Natural killer cell (primary cell): Measurements from ENCODE around the gene KRTAP5-5. TPM values are rescaled to one million over a fixed set of nuclear protein-coding genes. Genes with fewer than 3 reads are reported as not detected.
"Not testable (repeated sequence)": the region's sequence is repeated elsewhere in the genome, so short reads cannot be mapped to it uniquely, and the experiment has no call there.

ENCODE experiments used
- ATAC-seq, 3 donors: fragments of 150-1000 bp in 2 of 3; fragments of 200-7000 bp in 1 of 3; cut with Tn5 transposase; 1 replicate in 1 of 3; 2 replicates in 2 of 3; pipeline ENCODE4 v1.10.0; 2021; ENCODE audit warnings: mild to moderate bottlenecking in 2 of 3, moderate library complexity in 2 of 3
- DNase-seq, 2 donors: peaks; one replicate each; pipeline versions ENCODE4 v3.0.0 to v3.0.0-alpha.2; 2013 to 2021; ENCODE audit warnings: mixed read lengths in 1 of 2
- H3K27ac ChIP-seq: one replicate; pipeline ENCODE4 v1.5.1; 2013; ENCODE audit warnings: mild to moderate bottlenecking, low read length
- H3K27me3 ChIP-seq: one replicate; pipeline ENCODE4 v1.6.1; 2013; ENCODE audit warnings: low read length; ENCODE audit not compliant: control insufficient read depth, insufficient read depth
- H3K36me3 ChIP-seq: one replicate; pipeline ENCODE4 v1.6.1; 2013; ENCODE audit warnings: low read length; ENCODE audit not compliant: control insufficient read depth, insufficient read depth
- H3K4me1 ChIP-seq: one replicate; pipeline ENCODE4 v1.6.1; 2013; ENCODE audit warnings: low read length; ENCODE audit not compliant: control insufficient read depth, insufficient read depth
- H3K4me3 ChIP-seq: one replicate; pipeline ENCODE4 v1.5.1; 2013; ENCODE audit warnings: low read length
- H3K9me3 ChIP-seq: one replicate; pipeline ENCODE4 v1.6.1; 2013; ENCODE audit warnings: low read length; ENCODE audit not compliant: control insufficient read depth, insufficient read depth
- H3K27ac Mint-ChIP-seq, 2 donors: one replicate each; pipeline ENCODE4 v1.8.0; 2022; ENCODE audit warnings: mild to moderate bottlenecking in 2 of 2, mixed read lengths in 2 of 2, moderate library complexity in 1 of 2
- H3K27me3 Mint-ChIP-seq, 2 donors: one replicate each; pipeline ENCODE4 v1.8.0; 2022; ENCODE audit warnings: low read depth in 2 of 2, mixed read lengths in 2 of 2
- H3K36me3 Mint-ChIP-seq: one replicate; pipeline ENCODE4 v1.8.0; 2022; ENCODE audit warnings: mixed read lengths
- H3K4me1 Mint-ChIP-seq, 2 donors: one replicate each; pipeline ENCODE4 v1.8.0; 2022; ENCODE audit warnings: mixed read lengths in 2 of 2
- H3K4me3 Mint-ChIP-seq: one replicate; pipeline ENCODE4 v1.8.0; 2022; ENCODE audit warnings: mild to moderate bottlenecking, moderate library complexity, mixed read lengths
- H3K9me3 Mint-ChIP-seq, 2 donors: one replicate each; pipeline ENCODE4 v1.8.0; 2022; ENCODE audit warnings: mixed read lengths in 2 of 2
- WGBS: methylation state at CpG from one replicate; pipeline ENCODE4 v1.1.7; 2013; ENCODE audit warnings: missing lambda C conversion rate; ENCODE audit not compliant: insufficient coverage; 5-methylcytosine and 5-hydroxymethylcytosine counted together
- intact Hi-C: fragments of 100-400 bp; cut with micrococcal nuclease; formaldehyde crosslinking; loops from one replicate; pipeline ENCODE4 v1.14.2; 2022
- total RNA-seq, 4 donors: library from RNA; stranded (reverse); fragments of 120-200 nt in 1 of 4; gene quantifications; one replicate each; pipeline versions ENCODE4 v1.2.3 to v1.2.4, GENCODE V29; 2013 to 2022
- TF ChIP-seq, protein P1 (sequence below): fragments of 200-600 bp; IDR thresholded peaks from one replicate; pipeline ENCODE4 v1.8.0; 2022; ENCODE audit warnings: antibody characterized with exemption

KRTAP5-5 gene, protein sequence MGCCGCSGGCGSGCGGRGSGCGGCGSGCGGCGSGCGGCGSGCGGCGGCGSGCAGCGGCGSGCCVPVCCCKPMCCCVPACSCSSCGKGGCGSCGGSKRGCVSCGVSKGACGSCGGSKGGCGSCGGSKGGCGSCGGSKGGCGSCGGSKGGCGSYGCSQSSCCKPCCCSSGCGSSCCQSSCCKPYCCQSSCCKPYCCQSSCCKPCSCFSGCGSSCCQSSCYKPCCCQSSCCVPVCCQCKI
- total RNA-seq = not detected
- not detected for total RNA-seq (2013)

DNA sequence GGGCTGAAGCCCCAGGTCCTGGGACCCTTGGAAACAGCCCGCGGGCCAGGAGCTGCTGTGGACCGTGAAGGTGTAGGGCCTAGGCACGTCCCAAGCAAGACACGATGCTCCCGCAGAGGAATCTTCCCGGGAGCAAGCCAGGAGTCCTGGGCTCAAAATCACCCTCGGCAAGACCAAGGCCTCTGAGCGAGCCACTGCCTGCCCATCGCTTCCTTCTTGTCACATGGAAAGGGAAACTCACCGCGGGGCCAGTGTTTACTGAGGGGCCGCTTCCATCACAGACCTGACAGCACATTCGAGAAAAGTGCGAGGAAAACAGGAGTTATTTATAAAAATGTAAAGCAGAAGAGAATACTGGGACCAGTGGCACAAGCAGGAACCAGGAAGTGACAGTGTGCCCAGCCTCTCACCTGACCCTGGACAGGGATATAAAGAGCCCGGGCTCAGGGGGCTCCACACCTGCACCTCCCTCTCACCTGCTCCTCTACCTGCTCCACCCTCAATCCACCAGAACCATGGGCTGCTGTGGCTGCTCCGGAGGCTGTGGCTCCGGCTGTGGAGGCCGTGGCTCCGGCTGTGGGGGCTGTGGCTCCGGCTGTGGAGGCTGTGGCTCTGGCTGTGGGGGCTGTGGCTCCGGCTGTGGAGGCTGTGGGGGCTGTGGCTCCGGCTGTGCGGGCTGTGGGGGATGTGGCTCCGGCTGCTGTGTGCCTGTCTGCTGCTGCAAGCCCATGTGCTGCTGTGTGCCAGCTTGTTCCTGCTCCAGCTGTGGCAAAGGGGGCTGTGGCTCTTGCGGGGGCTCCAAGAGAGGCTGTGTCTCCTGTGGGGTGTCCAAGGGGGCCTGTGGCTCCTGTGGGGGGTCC is at the start of gene KRTAP5-5:
KRTAP5-5 (plus strand) TSS at position 450 of the 860 bp plus-strand sequence; CDS start at position 516, 66 bp downstream.
- H3K4me1 ChIP-seq = peaks cover 9% of the 10 kb centered on the region
- no peaks in the 10 kb centered on the region for H3K9me3 ChIP-seq
- intact Hi-C loops = loop anchor here (5.0 kb wide), 1 partner anchor 82 kb away; no protein-coding TSS in a partner anchor
- Mint-ChIP-seq H3K4me3 (no peak within 1 kb of the TSS), H3K27ac (no peak within 1 kb of the TSS), H3K4me1 (no peaks in the 10 kb centered on the region), H3K36me3 (no peaks in the 10 kb centered on the region), H3K9me3 (no peaks in the 10 kb centered on the region), H3K27me3 (peaks cover 34 to 47% of the 10 kb centered on the region in 2 donors)
- no peaks in the 10 kb centered on the region for H3K36me3 ChIP-seq
- 70% methylated on average over 24 of the region's 26 CpGs for WGBS
- TF ChIP-seq, protein P1, sequence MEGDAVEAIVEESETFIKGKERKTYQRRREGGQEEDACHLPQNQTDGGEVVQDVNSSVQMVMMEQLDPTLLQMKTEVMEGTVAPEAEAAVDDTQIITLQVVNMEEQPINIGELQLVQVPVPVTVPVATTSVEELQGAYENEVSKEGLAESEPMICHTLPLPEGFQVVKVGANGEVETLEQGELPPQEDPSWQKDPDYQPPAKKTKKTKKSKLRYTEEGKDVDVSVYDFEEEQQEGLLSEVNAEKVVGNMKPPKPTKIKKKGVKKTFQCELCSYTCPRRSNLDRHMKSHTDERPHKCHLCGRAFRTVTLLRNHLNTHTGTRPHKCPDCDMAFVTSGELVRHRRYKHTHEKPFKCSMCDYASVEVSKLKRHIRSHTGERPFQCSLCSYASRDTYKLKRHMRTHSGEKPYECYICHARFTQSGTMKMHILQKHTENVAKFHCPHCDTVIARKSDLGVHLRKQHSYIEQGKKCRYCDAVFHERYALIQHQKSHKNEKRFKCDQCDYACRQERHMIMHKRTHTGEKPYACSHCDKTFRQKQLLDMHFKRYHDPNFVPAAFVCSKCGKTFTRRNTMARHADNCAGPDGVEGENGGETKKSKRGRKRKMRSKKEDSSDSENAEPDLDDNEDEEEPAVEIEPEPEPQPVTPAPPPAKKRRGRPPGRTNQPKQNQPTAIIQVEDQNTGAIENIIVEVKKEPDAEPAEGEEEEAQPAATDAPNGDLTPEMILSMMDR = no peak
- peaks cover 7% of the 10 kb centered on the region for H3K27me3 ChIP-seq
- DNase-seq (no peak), ATAC-seq (no peak)
- no peak within 1 kb of the TSS for H3K4me3 ChIP-seq
- H3K27ac ChIP-seq = no peak within 1 kb of the TSS

DNA sequence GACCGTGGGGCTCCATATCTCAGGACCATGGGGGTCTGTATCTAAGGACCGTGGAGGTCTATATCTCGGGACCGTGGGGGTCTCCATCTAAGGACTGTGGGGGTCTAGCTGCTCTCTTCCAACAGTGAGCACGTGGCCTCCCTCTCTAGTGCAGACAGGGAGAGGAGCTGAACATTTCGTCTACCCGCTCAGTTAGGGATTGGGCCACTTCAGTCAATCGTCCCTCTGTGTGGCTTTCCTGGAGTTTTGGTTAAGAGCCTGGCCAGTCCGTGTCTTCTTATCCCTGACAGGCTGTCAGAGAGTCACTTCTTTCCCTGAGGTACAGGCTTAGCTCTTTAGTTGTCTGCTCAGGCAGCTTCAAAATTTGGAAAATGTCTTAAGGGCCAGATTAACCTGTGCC is 47.6 kb upstream of the KRTAP5-5 start:
- Histone ChIP-seq H3K36me3 (no peaks in the 10 kb centered on the region), H3K9me3 (peaks cover 6% of the 10 kb centered on the region), H3K4me1 (peaks cover 16% of the 10 kb centered on the region), H3K4me3 (no peak overlapping the region), H3K27ac (no peak overlapping the region), H3K27me3 (no peaks in the 10 kb centered on the region)
- 82% methylated on average over 9 of the region's 9 CpGs for WGBS
- H3K36me3 Mint-ChIP-seq = no peaks in the 10 kb centered on the region
- no peak overlapping the region for H3K4me3 Mint-ChIP-seq
- H3K9me3 Mint-ChIP-seq = no peaks in the 10 kb centered on the region
- H3K27me3 Mint-ChIP-seq = peaks cover 6 to 13% of the 10 kb centered on the region in 2 donors
- no peaks in the 10 kb centered on the region for H3K4me1 Mint-ChIP-seq
- TF ChIP-seq, protein P1 = no peak
- no peak overlapping the region for H3K27ac Mint-ChIP-seq
- no peak for DNase-seq
- ATAC-seq = no peak
- intact Hi-C loops = no loop called here

GRCh38 chr11:1582909-1583308 is 46.7 kb upstream of the KRTAP5-5 start:
- H3K36me3 ChIP-seq, H3K4me3 Mint-ChIP-seq, H3K36me3 Mint-ChIP-seq, H3K9me3 Mint-ChIP-seq, H3K27ac ChIP-seq, H3K27me3 ChIP-seq, H3K4me3 ChIP-seq, H3K9me3 ChIP-seq, ATAC-seq, H3K4me1 Mint-ChIP-seq, intact Hi-C loops, DNase-seq, H3K27ac Mint-ChIP-seq: not testable (repeated sequence)
- H3K27me3 Mint-ChIP-seq = peaks cover 6 to 13% of the 10 kb centered on the region in 2 donors
- H3K4me1 ChIP-seq = peaks cover 19% of the 10 kb centered on the region
- 100% methylated on average over 1 of the region's 2 CpGs for WGBS

- ATAC-seq, H3K9me3 Mint-ChIP-seq, H3K27ac ChIP-seq, DNase-seq, H3K36me3 Mint-ChIP-seq, H3K4me3 Mint-ChIP-seq, H3K4me3 ChIP-seq, H3K27me3 ChIP-seq, H3K9me3 ChIP-seq, intact Hi-C loops, H3K36me3 ChIP-seq, H3K27ac Mint-ChIP-seq: not testable (repeated sequence)
- peaks cover 13% of the 10 kb centered on the region in 2 donors for H3K4me1 Mint-ChIP-seq
- WGBS = 15% methylated on average over 8 of the region's 9 CpGs
- peaks cover 38% of the 10 kb centered on the region for H3K4me1 ChIP-seq
- H3K27me3 Mint-ChIP-seq = peaks cover 6 to 16% of the 10 kb centered on the region in 2 donors
Observed at GRCh38 chr11:1584661-1585370, 44.8 kb upstream of the KRTAP5-5 start, which contains the start of gene KRTAP5-1. KRTAP5-1 (minus strand) TSS chr11:1585283; CDS start chr11:1585249, 34 bp downstream.
